ENCODE measurements around the gene S1PR5.

S1PR5 gene

GRCh38 chr19:10517361-10517759, at the start of gene S1PR5:
Gene S1PR5 (minus strand): TSS chr19:10517447. CDS start chr19:10515011, 2,436 bp downstream.
- H3K4me1 Mint-ChIP-seq = peaks cover 36% of the 10 kb centered on the region
- H3K27me3 Mint-ChIP-seq = peaks cover 37% of the 10 kb centered on the region
- H3K4me3 Mint-ChIP-seq = peak within 1 kb of the TSS; percentile 72
- H3K36me3 Mint-ChIP-seq = peaks cover 4% of the 10 kb centered on the region
- H3K9me3 Mint-ChIP-seq = no peaks in the 10 kb centered on the region
- no peak within 1 kb of the TSS for H3K27ac Mint-ChIP-seq

GRCh38 chr19:10566658-10567410, 49.6 kb upstream of the S1PR5 start:
- H3K27ac Mint-ChIP-seq = peak overlapping the region; percentile 99
- H3K9me3 Mint-ChIP-seq = no peaks in the 10 kb centered on the region
- peaks cover 3% of the 10 kb centered on the region for H3K36me3 Mint-ChIP-seq
- H3K4me3 Mint-ChIP-seq = peak overlapping the region; percentile 99
- H3K4me1 Mint-ChIP-seq = peaks cover 40% of the 10 kb centered on the region
- H3K27me3 Mint-ChIP-seq = no peaks in the 10 kb centered on the region

- Mint-ChIP-seq H3K4me3 (peak overlapping the region; percentile 99), H3K27me3 (no peaks in the 10 kb centered on the region), H3K4me1 (peaks cover 40% of the 10 kb centered on the region), H3K36me3 (peaks cover 3% of the 10 kb centered on the region), H3K9me3 (no peaks in the 10 kb centered on the region), H3K27ac (peak overlapping the region; percentile 99)
Measured at GRCh38 chr19:10566408-10566657, 49.1 kb upstream of the S1PR5 start.

GRCh38 chr19:10565567-10566407, 48.5 kb upstream of the S1PR5 start, which contains the start of gene KRI1:
Gene KRI1 (minus strand): TSS chr19:10566010. CDS start chr19:10565999, 11 bp downstream.
- Mint-ChIP-seq H3K27me3 (no peaks in the 10 kb centered on the region), H3K9me3 (no peaks in the 10 kb centered on the region), H3K36me3 (peaks cover 6% of the 10 kb centered on the region), H3K4me1 (peaks cover 40% of the 10 kb centered on the region), H3K4me3 (peak within 1 kb of the TSS; percentile 99), H3K27ac (peak within 1 kb of the TSS; percentile 99)

GRCh38 chr19:10565028-10565566, 47.9 kb upstream of the S1PR5 start:
- H3K9me3 Mint-ChIP-seq = no peaks in the 10 kb centered on the region
- H3K27me3 Mint-ChIP-seq = no peaks in the 10 kb centered on the region
- peaks cover 7% of the 10 kb centered on the region for H3K36me3 Mint-ChIP-seq
- H3K27ac Mint-ChIP-seq = peak overlapping the region; percentile 99
- H3K4me3 Mint-ChIP-seq = peak overlapping the region; percentile 99
- peaks cover 40% of the 10 kb centered on the region for H3K4me1 Mint-ChIP-seq

GRCh38 chr19:10562609-10563008, 45.4 kb upstream of the S1PR5 start:
- peaks cover 10% of the 10 kb centered on the region for H3K36me3 Mint-ChIP-seq
- H3K27me3 Mint-ChIP-seq = no peaks in the 10 kb centered on the region
- H3K27ac Mint-ChIP-seq = no peak overlapping the region
- no peaks in the 10 kb centered on the region for H3K9me3 Mint-ChIP-seq
- peaks cover 27% of the 10 kb centered on the region for H3K4me1 Mint-ChIP-seq
- H3K4me3 Mint-ChIP-seq = no peak overlapping the region

GRCh38 chr19:10560154-10560553, 42.9 kb upstream of the S1PR5 start:
- Mint-ChIP-seq H3K9me3 (no peaks in the 10 kb centered on the region), H3K27me3 (no peaks in the 10 kb centered on the region), H3K27ac (peak overlapping the region; percentile 51), H3K4me3 (no peak overlapping the region), H3K4me1 (peaks cover 19% of the 10 kb centered on the region), H3K36me3 (peaks cover 10% of the 10 kb centered on the region)

- H3K36me3 Mint-ChIP-seq = peaks cover 8% of the 10 kb centered on the region
- H3K4me1 Mint-ChIP-seq = peaks cover 35% of the 10 kb centered on the region
- no peaks in the 10 kb centered on the region for H3K9me3 Mint-ChIP-seq
- H3K27ac Mint-ChIP-seq = no peak overlapping the region
- H3K27me3 Mint-ChIP-seq = no peaks in the 10 kb centered on the region
- H3K4me3 Mint-ChIP-seq = no peak overlapping the region
Measured at GRCh38 chr19:10557603-10558197, 40.5 kb upstream of the S1PR5 start.

- Mint-ChIP-seq H3K27ac (peak overlapping the region; percentile 62), H3K9me3 (no peaks in the 10 kb centered on the region), H3K4me1 (peaks cover 51% of the 10 kb centered on the region), H3K4me3 (no peak overlapping the region), H3K27me3 (no peaks in the 10 kb centered on the region), H3K36me3 (peaks cover 6% of the 10 kb centered on the region)
Measured at GRCh38 chr19:10555610-10555973, 38.3 kb upstream of the S1PR5 start.

GRCh38 chr19:10554760-10555609, 37.7 kb upstream of the S1PR5 start:
- Mint-ChIP-seq H3K9me3 (no peaks in the 10 kb centered on the region), H3K27ac (no peak overlapping the region), H3K4me3 (peak overlapping the region; percentile 49), H3K27me3 (no peaks in the 10 kb centered on the region), H3K36me3 (peaks cover 7% of the 10 kb centered on the region), H3K4me1 (peaks cover 51% of the 10 kb centered on the region)

- peaks cover 51% of the 10 kb centered on the region for H3K4me1 Mint-ChIP-seq
Measured at GRCh38 chr19:10553943-10554381, 36.7 kb upstream of the S1PR5 start.

GRCh38 chr19:10553087-10553667, 35.9 kb upstream of the S1PR5 start:
- Mint-ChIP-seq H3K4me1 (peaks cover 51% of the 10 kb centered on the region), H3K27ac (peak overlapping the region; percentile 68), H3K9me3 (no peaks in the 10 kb centered on the region), H3K4me3 (peak overlapping the region; percentile 39), H3K27me3 (no peaks in the 10 kb centered on the region), H3K36me3 (peaks cover 5% of the 10 kb centered on the region)

More at GRCh38 chr19:10553943-10554381, 36.7 kb upstream of the S1PR5 start:
- peak overlapping the region; percentile 76 for H3K27ac Mint-ChIP-seq
- H3K36me3 Mint-ChIP-seq = peaks cover 5% of the 10 kb centered on the region
- no peaks in the 10 kb centered on the region for H3K27me3 Mint-ChIP-seq
- peak overlapping the region; percentile 49 for H3K4me3 Mint-ChIP-seq
- no peaks in the 10 kb centered on the region for H3K9me3 Mint-ChIP-seq

GRCh38 chr19:10552510-10553053, 35.3 kb upstream of the S1PR5 start:
- Mint-ChIP-seq H3K27ac (peak overlapping the region; percentile 35), H3K9me3 (no peaks in the 10 kb centered on the region), H3K27me3 (no peaks in the 10 kb centered on the region), H3K4me1 (peaks cover 51% of the 10 kb centered on the region), H3K36me3 (peaks cover 5% of the 10 kb centered on the region), H3K4me3 (no peak overlapping the region)

GRCh38 chr19:10551698-10552301, 34.6 kb upstream of the S1PR5 start:
- H3K27me3 Mint-ChIP-seq = no peaks in the 10 kb centered on the region
- H3K4me1 Mint-ChIP-seq = peaks cover 51% of the 10 kb centered on the region
- no peak overlapping the region for H3K4me3 Mint-ChIP-seq
- H3K27ac Mint-ChIP-seq = peak overlapping the region; percentile 46
- peaks cover 5% of the 10 kb centered on the region for H3K36me3 Mint-ChIP-seq
- H3K9me3 Mint-ChIP-seq = no peaks in the 10 kb centered on the region

All from activated naive CD4-positive, alpha-beta T cell treated with anti-CD3 and anti-CD28 coated beads, Interleukin-2, amount 50 U/mL, for 24 hours (primary cell).